GM19452 (cell line): ENCODE results near the gene TESMIN.
A peak's percentile ranks its signal among the peaks of the same experiment; 100 is the strongest.

Source experiments
- ATAC-seq: cut with Tn5 transposase; IDR thresholded peaks from one replicate; pipeline ENCODE4 v1.9.1; 2021; ENCODE audit not compliant: unreplicated experiment

The TESMIN gene

GRCh38 chr11:68751331-68751856 is at the start of gene TESMIN:
Gene TESMIN (minus strand): TSS chr11:68751520. CDS start chr11:68750660, 860 bp downstream.
- peak; percentile 51 for ATAC-seq

- ATAC-seq: no peak
Measured at GRCh38 chr11:68798221-68798813, 47.0 kb upstream of the TESMIN start.

- ATAC-seq: no peak
Measured at GRCh38 chr11:68796801-68797200, 45.5 kb upstream of the TESMIN start.

GRCh38 chr11:68792400-68792966 is 41.2 kb upstream of the TESMIN start:
- ATAC-seq: no peak

- no peak for ATAC-seq
Measured at GRCh38 chr11:68784653-68785052, 33.3 kb upstream of the TESMIN start.

- ATAC-seq: no peak
Measured at GRCh38 chr11:68783216-68783821, 32.0 kb upstream of the TESMIN start.

GRCh38 chr11:68782711-68783110 is 31.4 kb upstream of the TESMIN start:
- ATAC-seq: no peak

- no peak for ATAC-seq
Measured at GRCh38 chr11:68780829-68781228, 29.5 kb upstream of the TESMIN start.

GRCh38 chr11:68778205-68778604 is 26.9 kb upstream of the TESMIN start:
- no peak for ATAC-seq

GRCh38 chr11:68776442-68777235 is 25.3 kb upstream of the TESMIN start:
- ATAC-seq: no peak

GRCh38 chr11:68775951-68776388 is 24.6 kb upstream of the TESMIN start:
- no peak for ATAC-seq

GRCh38 chr11:68774194-68774585 is 22.9 kb upstream of the TESMIN start:
- no peak for ATAC-seq

GRCh38 chr11:68773521-68774193 is 22.3 kb upstream of the TESMIN start:
- ATAC-seq: no peak

GRCh38 chr11:68772936-68773335 is 21.6 kb upstream of the TESMIN start:
- ATAC-seq: no peak

GRCh38 chr11:68770781-68771180 is 19.5 kb upstream of the TESMIN start:
- no peak for ATAC-seq

- no peak for ATAC-seq
Measured at GRCh38 chr11:68767672-68768071, 16.4 kb upstream of the TESMIN start.

GRCh38 chr11:68766786-68767185 is 15.5 kb upstream of the TESMIN start:
- ATAC-seq: no peak

GRCh38 chr11:68764746-68765145 is 13.4 kb upstream of the TESMIN start:
- ATAC-seq: no peak

GRCh38 chr11:68763926-68764657 is 12.8 kb upstream of the TESMIN start:
- ATAC-seq: no peak

GRCh38 chr11:68763181-68763721 is 11.9 kb upstream of the TESMIN start:
- no peak for ATAC-seq
